Mucosa of gallbladder (tissue), 1 donor: ENCODE results near the gene HEPH. TPM values are rescaled to one million over a fixed set of nuclear protein-coding genes. Genes with fewer than 3 reads are reported as not detected.
"Not testable (repeated sequence)": the region's sequence is repeated elsewhere in the genome, so short reads cannot be mapped to it uniquely, and the experiment has no call there.

ENCODE experiments used
- DNase-seq: peaks from one replicate; pipeline ENCODE4 v3.0.0-alpha.2; 2020; ENCODE audit warnings: low spot score
- total RNA-seq: library from RNA; stranded (reverse); gene quantifications from one replicate; pipeline ENCODE4 v1.2.1, GENCODE V29; 2021
- donor health status: DM: no; HTN: no; CAD: no.

The HEPH gene
- total RNA-seq: 50.8 TPM

- no peak for DNase-seq
Measured at GRCh38 chrX:66163849-66164411, at the start of gene HEPH. Gene HEPH, plus strand, starts transcription at chrX:66164247. Its CDS starts 6,324 bp downstream, at chrX:66170571.

GRCh38 chrX:66118722-66119121 is 45.3 kb upstream of the HEPH start:
- not testable (repeated sequence) for DNase-seq

GRCh38 chrX:66121354-66121753 is 42.7 kb upstream of the HEPH start:
- not testable (repeated sequence) for DNase-seq

- no peak for DNase-seq
Measured at GRCh38 chrX:66126662-66127061, 37.4 kb upstream of the HEPH start.

- no peak for DNase-seq
Measured at GRCh38 chrX:66130469-66130868, 33.6 kb upstream of the HEPH start.

GRCh38 chrX:66135284-66135683 is 28.8 kb upstream of the HEPH start:
- not testable (repeated sequence) for DNase-seq

- no peak for DNase-seq
Measured at GRCh38 chrX:66142351-66142750, 21.7 kb upstream of the HEPH start.

- DNase-seq: no peak
Measured at GRCh38 chrX:66144258-66144657, 19.8 kb upstream of the HEPH start.

- DNase-seq: no peak
Measured at GRCh38 chrX:66149519-66149918, 14.5 kb upstream of the HEPH start.

- DNase-seq: no peak
Measured at GRCh38 chrX:66150163-66150562, 13.9 kb upstream of the HEPH start.

- no peak for DNase-seq
Measured at GRCh38 chrX:66162331-66162822, 1.7 kb upstream of the HEPH start.

GRCh38 chrX:66163447-66163846 is 600 bp upstream of the HEPH start:
- DNase-seq: no peak

- no peak for DNase-seq
Measured at GRCh38 chrX:66164470-66164869, 423 bp downstream of the HEPH start.

GRCh38 chrX:66164931-66165330 is 884 bp downstream of the HEPH start:
- DNase-seq: no peak

GRCh38 chrX:66166671-66167070 is 2.6 kb downstream of the HEPH start:
- DNase-seq: no peak

GRCh38 chrX:66167431-66167830 is 3.4 kb downstream of the HEPH start:
- DNase-seq: no peak

- no peak for DNase-seq
Measured at GRCh38 chrX:66176134-66176533, 12.1 kb downstream of the HEPH start.

- DNase-seq: no peak
Measured at GRCh38 chrX:66191563-66191962, 27.5 kb downstream of the HEPH start.

- no peak for DNase-seq
Measured at GRCh38 chrX:66193821-66194220, 29.8 kb downstream of the HEPH start.

GRCh38 chrX:66200050-66200664 is 36.1 kb downstream of the HEPH start:
- no peak for DNase-seq

GRCh38 chrX:66200855-66201795 is 37.1 kb downstream of the HEPH start:
- DNase-seq: no peak

- DNase-seq: no peak
Measured at GRCh38 chrX:66203114-66203513, 39.1 kb downstream of the HEPH start.

GRCh38 chrX:66221856-66222255 is 57.8 kb downstream of the HEPH start:
- no peak for DNase-seq
